Activated CD8-positive, alpha-beta memory T cell treated with anti-CD3 and anti-CD28 coated beads, Interleukin-2, amount 10 ng/mL, durations not matched to agents 7 days and 5 days (primary cell): ENCODE data around the gene SALL2. TPM values are rescaled to one million over a fixed set of nuclear protein-coding genes. Genes with fewer than 3 reads are reported as not detected.
A peak's percentile ranks its signal among the peaks of the same experiment; 100 is the strongest.
"Not testable (repeated sequence)": the region's sequence is repeated elsewhere in the genome, so short reads cannot be mapped to it uniquely, and the experiment has no call there.

Source experiments
- ATAC-seq: fragments of 150-1000 bp; cut with Tn5 transposase; one replicate; pipeline ENCODE4 v1.10.0; 2021; ENCODE audit warnings: moderate library complexity
- CTCF ChIA-PET: fragments of 350-600 bp; sonication (Branson Sonifier 250); formaldehyde crosslinking; loops from one replicate; lab custom pipeline; 2021; ENCODE audit warnings: antibody characterized with exemption; lab: Charles Lee
- DNase-seq: peaks from one replicate; pipeline ENCODE4 v3.0.0-alpha.2; 2020
- H3K27ac Mint-ChIP-seq: one replicate; pipeline ENCODE4 v1.8.0; 2021; ENCODE audit warnings: mild to moderate bottlenecking, mixed read lengths
- H3K27me3 Mint-ChIP-seq: one replicate; pipeline ENCODE4 v1.8.0; 2021; ENCODE audit warnings: mixed read lengths
- H3K36me3 Mint-ChIP-seq: one replicate; pipeline ENCODE4 v1.8.0; 2021; ENCODE audit warnings: mild to moderate bottlenecking, mixed read lengths
- H3K4me1 Mint-ChIP-seq: one replicate; pipeline ENCODE4 v1.8.0; 2021; ENCODE audit warnings: mixed read lengths
- H3K4me3 Mint-ChIP-seq: one replicate; pipeline ENCODE4 v1.8.0; 2021; ENCODE audit warnings: mild to moderate bottlenecking, moderate library complexity, mixed read lengths
- H3K9me3 Mint-ChIP-seq: one replicate; pipeline ENCODE4 v1.8.0; 2022; ENCODE audit warnings: low read depth, mixed read lengths
- total RNA-seq, 2 experiments: library from RNA; stranded (reverse); gene quantifications; one replicate each; pipeline ENCODE4 v1.2.3, GENCODE V29; 2021

The SALL2 gene
- total RNA-seq = 1 to 10 TPM; 1.3 to 1.5 TPM

GRCh38 chr14:21525962-21526671, at the start of gene SALL2:
Gene SALL2, minus strand, starts transcription at chr14:21526346. Its CDS starts 219 bp downstream, at chr14:21526127.
- peaks cover 9% of the 10 kb centered on the region for H3K4me1 Mint-ChIP-seq
- no peak within 1 kb of the TSS for H3K27ac Mint-ChIP-seq
- ATAC-seq = peak; percentile 87
- DNase-seq = peak; percentile 66
- no peaks in the 10 kb centered on the region for H3K36me3 Mint-ChIP-seq
- no peaks in the 10 kb centered on the region for H3K9me3 Mint-ChIP-seq
- peak within 1 kb of the TSS; percentile 70 for H3K4me3 Mint-ChIP-seq
- CTCF ChIA-PET = interaction anchor here (0.5 to 2.7 kb wide), 7 partner anchors 12 to 1045 kb away, joined by 3 to 13 read pairs (median 4); partner anchors contain the start of genes METTL3 and TOX4
- peaks cover 11% of the 10 kb centered on the region for H3K27me3 Mint-ChIP-seq

GRCh38 chr14:21575661-21576060, 49.5 kb upstream of the SALL2 start:
- Mint-ChIP-seq H3K4me3 (no peak overlapping the region), H3K27ac (no peak overlapping the region), H3K4me1 (no peaks in the 10 kb centered on the region), H3K27me3 (peaks cover 31% of the 10 kb centered on the region), H3K9me3 (no peaks in the 10 kb centered on the region), H3K36me3 (peaks cover 1% of the 10 kb centered on the region)
- DNase-seq (no peak), ATAC-seq (no peak)
- CTCF ChIA-PET = no interaction called here

- DNase-seq (no peak), ATAC-seq (no peak)
- H3K27ac Mint-ChIP-seq = no peak overlapping the region
- H3K4me3 Mint-ChIP-seq = no peak overlapping the region
- no peaks in the 10 kb centered on the region for H3K9me3 Mint-ChIP-seq
- peaks cover 1% of the 10 kb centered on the region for H3K36me3 Mint-ChIP-seq
- CTCF ChIA-PET = interaction anchor here (0.6 kb wide), 1 partner anchor 86 kb away, joined by 3 read pairs; no protein-coding TSS in a partner anchor
- no peaks in the 10 kb centered on the region for H3K4me1 Mint-ChIP-seq
- peaks cover 22% of the 10 kb centered on the region for H3K27me3 Mint-ChIP-seq
Observed at GRCh38 chr14:21572604-21573003, 46.5 kb upstream of the SALL2 start.

DNA sequence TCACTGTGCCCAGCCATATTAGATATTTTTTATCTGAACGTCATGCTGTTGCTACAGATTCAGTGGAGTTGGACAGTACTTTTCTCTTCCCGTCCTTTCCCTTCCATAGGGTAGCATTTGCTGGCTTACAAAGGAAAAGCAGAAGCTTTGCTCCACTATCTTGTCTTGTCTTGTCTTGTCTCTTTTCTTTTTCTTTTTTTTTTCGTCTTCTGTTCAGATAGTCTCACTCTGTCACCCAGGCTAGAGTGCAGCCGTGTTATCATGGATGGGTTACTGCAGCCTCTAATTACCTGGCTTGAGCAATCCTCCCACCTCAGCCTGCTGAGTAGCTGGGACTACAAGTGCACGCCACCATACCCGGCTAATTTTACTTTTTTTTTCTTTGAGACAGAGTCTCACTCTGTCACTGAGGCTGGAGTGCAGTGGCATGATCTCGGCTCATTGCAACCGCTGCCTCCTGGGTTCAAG, 32.6 kb upstream of the SALL2 start:
- ATAC-seq = no peak
- no peak for DNase-seq
- Mint-ChIP-seq H3K9me3 (no peaks in the 10 kb centered on the region), H3K4me3 (no peak overlapping the region), H3K27me3 (peaks cover 2% of the 10 kb centered on the region), H3K36me3 (no peaks in the 10 kb centered on the region), H3K27ac (no peak overlapping the region), H3K4me1 (peaks cover 6% of the 10 kb centered on the region)
- CTCF ChIA-PET = interaction anchor here (0.8 to 7.4 kb wide), 5 partner anchors 29 to 81 kb away, joined by 3 to 49 read pairs (median 3); no protein-coding TSS in a partner anchor

GRCh38 chr14:21557084-21557901, 31.1 kb upstream of the SALL2 start:
- Mint-ChIP-seq H3K9me3 (no peaks in the 10 kb centered on the region), H3K4me3 (peak overlapping the region; percentile 32), H3K36me3 (no peaks in the 10 kb centered on the region), H3K4me1 (peaks cover 6% of the 10 kb centered on the region), H3K27me3 (no peaks in the 10 kb centered on the region), H3K27ac (peak overlapping the region; percentile 56)
- CTCF ChIA-PET = interaction anchor here (0.7 to 7.4 kb wide), 11 partner anchors 20 to 150 kb away, joined by 3 to 49 read pairs (median 3); partner anchors contain the start of gene SALL2
- DNase-seq (peak; percentile 83), ATAC-seq (peak; percentile 58)

DNA sequence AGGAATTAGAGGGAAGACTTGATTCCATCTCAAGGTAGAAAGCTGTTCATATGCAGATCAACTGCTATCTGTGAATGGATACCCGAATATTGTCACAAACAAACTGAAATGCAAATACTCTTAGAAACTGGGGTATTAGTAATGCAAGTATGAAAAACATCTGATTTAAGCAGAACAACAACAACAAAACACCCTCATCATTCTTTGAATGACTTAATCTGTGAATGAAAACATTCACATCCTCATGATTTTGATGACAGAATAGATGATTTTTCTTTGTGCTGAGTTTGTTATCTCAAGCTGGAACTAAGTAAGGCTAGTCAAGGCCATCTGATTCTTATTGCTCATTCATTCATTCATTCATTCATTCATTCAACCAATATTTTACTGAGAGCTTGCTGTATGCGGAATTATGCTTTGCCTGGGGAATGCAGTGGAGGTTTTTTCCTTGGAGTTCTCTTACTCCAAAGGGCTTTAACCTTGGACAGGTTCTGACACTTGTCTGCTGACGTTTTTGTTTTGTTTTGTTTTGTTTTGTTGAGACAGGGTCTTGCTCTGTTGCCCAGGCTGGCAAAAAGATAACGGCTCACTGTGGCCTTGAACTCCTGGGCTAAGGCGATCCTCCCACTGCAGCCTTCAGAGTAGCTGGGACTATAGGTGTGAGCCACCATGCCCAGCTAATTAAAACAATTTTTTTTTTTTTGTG, 30.4 kb upstream of the SALL2 start:
- no peak for DNase-seq
- no peaks in the 10 kb centered on the region for H3K36me3 Mint-ChIP-seq
- no peaks in the 10 kb centered on the region for H3K27me3 Mint-ChIP-seq
- H3K4me1 Mint-ChIP-seq = peaks cover 6% of the 10 kb centered on the region
- no peak for ATAC-seq
- no peaks in the 10 kb centered on the region for H3K9me3 Mint-ChIP-seq
- H3K27ac Mint-ChIP-seq = no peak overlapping the region
- CTCF ChIA-PET = interaction anchor here (0.7 to 7.4 kb wide), 13 partner anchors 13 to 149 kb away, joined by 3 to 49 read pairs (median 3); partner anchors contain the start of gene SALL2
- no peak overlapping the region for H3K4me3 Mint-ChIP-seq

DNA sequence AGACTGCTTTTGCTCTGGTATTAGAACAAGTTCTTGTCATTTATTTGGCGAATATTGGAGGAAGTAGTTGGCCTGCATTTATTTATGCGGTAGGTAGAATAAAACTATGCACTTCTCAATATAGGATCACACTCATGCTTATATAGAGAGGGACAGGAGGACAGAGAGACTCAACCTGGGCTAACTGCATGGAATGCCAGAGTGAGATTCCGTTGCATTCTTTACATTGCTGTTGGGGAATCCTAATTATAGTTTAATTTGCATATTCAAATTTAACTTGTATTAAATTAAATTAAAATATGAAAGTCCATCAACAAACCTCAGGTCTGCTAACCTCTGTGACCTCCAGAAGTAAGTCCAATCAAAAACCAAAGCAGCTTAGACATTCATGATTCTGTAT, 27.1 kb upstream of the SALL2 start:
- CTCF ChIA-PET = interaction anchor here (7.4 kb wide), 1 partner anchor 54 kb away, joined by 49 read pairs; no protein-coding TSS in a partner anchor
- H3K4me1 Mint-ChIP-seq = peaks cover 6% of the 10 kb centered on the region
- ATAC-seq = no peak
- H3K9me3 Mint-ChIP-seq = no peaks in the 10 kb centered on the region
- H3K27me3 Mint-ChIP-seq = no peaks in the 10 kb centered on the region
- H3K36me3 Mint-ChIP-seq = no peaks in the 10 kb centered on the region
- DNase-seq = no peak
- no peak overlapping the region for H3K4me3 Mint-ChIP-seq
- no peak overlapping the region for H3K27ac Mint-ChIP-seq

DNA sequence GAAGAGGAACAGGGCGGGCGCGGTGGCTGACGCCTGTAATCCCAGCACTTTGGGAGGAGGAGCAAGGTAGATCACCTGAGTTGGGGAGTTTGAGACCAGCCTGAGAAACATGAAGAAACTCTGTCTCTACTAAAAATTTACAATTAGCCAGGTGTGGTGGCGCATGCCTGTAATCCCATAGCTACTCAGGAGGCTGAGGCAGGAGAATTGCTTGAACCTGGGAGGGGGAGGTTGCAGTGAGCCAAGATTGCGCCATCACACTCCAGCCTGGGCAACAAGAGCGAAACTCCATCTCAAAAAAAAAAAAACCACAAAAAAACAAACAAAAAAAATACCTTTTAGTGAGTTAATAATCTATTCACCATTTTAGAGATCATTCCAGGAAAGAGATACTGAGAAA, 18.4 kb upstream of the SALL2 start:
- not testable (repeated sequence) for H3K4me3 Mint-ChIP-seq, H3K9me3 Mint-ChIP-seq, DNase-seq, ATAC-seq, H3K36me3 Mint-ChIP-seq, H3K27ac Mint-ChIP-seq, H3K4me1 Mint-ChIP-seq
- peaks cover 13% of the 10 kb centered on the region for H3K27me3 Mint-ChIP-seq
- CTCF ChIA-PET = interaction anchor here (0.9 kb wide), 1 partner anchor 15 kb away, joined by 3 read pairs; no protein-coding TSS in a partner anchor

GRCh38 chr14:21543963-21544362, 17.8 kb upstream of the SALL2 start:
- no peak overlapping the region for H3K27ac Mint-ChIP-seq

DNA sequence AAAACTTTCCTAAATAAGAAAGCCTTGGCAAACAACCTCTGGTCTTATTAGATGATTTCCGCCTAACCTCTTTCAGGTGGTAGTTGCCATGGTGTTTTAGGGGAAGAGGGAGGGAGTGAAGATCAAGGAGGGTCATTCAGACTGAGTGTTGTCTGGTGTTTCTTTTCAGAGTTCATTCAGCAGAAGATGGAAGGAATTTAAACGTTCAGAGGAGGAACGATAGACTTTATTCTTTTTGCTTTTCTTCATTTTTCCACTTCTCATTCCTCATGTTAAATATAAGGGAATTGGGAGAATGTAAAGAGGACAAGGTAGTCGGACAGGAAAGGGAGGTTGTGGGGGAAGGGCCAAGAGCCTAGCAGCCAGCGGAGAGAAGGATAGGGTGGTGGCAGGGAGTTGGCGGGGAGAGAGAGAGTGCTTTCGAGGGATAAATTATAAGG, 17.4 kb upstream of the SALL2 start:
- CTCF ChIA-PET = no interaction called here
- no peaks in the 10 kb centered on the region for H3K4me1 Mint-ChIP-seq

More at GRCh38 chr14:21543963-21544362, 17.8 kb upstream of the SALL2 start:
- CTCF ChIA-PET = no interaction called here
- H3K27me3 Mint-ChIP-seq = peaks cover 19% of the 10 kb centered on the region
- no peaks in the 10 kb centered on the region for H3K4me1 Mint-ChIP-seq
- DNase-seq (no peak), ATAC-seq (no peak)
- H3K36me3 Mint-ChIP-seq = no peaks in the 10 kb centered on the region
- no peak overlapping the region for H3K4me3 Mint-ChIP-seq
- H3K9me3 Mint-ChIP-seq = no peaks in the 10 kb centered on the region

GRCh38 chr14:21541413-21542074, 15.4 kb upstream of the SALL2 start:
- H3K27ac Mint-ChIP-seq = no peak overlapping the region
- no peaks in the 10 kb centered on the region for H3K9me3 Mint-ChIP-seq
- no peaks in the 10 kb centered on the region for H3K36me3 Mint-ChIP-seq
- no peak for DNase-seq
- H3K4me3 Mint-ChIP-seq = no peak overlapping the region
- CTCF ChIA-PET = interaction anchor here (1.4 kb wide), 1 partner anchor 43 kb away, joined by 4 read pairs; no protein-coding TSS in a partner anchor
- peaks cover 40% of the 10 kb centered on the region for H3K27me3 Mint-ChIP-seq
- H3K4me1 Mint-ChIP-seq = peaks cover 5% of the 10 kb centered on the region
- ATAC-seq = no peak

More for the DNA sequence above, 17.4 kb upstream of the SALL2 start:
- ATAC-seq (no peak), DNase-seq (no peak)
- no peaks in the 10 kb centered on the region for H3K9me3 Mint-ChIP-seq
- H3K4me3 Mint-ChIP-seq = no peak overlapping the region
- no peaks in the 10 kb centered on the region for H3K36me3 Mint-ChIP-seq
- no peak overlapping the region for H3K27ac Mint-ChIP-seq
- H3K27me3 Mint-ChIP-seq = peaks cover 23% of the 10 kb centered on the region

GRCh38 chr14:21539189-21539940, 13.2 kb upstream of the SALL2 start:
- H3K27me3 Mint-ChIP-seq = peaks cover 59% of the 10 kb centered on the region
- DNase-seq (no peak), ATAC-seq (no peak)
- CTCF ChIA-PET = no interaction called here
- H3K4me3 Mint-ChIP-seq = no peak overlapping the region
- no peaks in the 10 kb centered on the region for H3K9me3 Mint-ChIP-seq
- H3K36me3 Mint-ChIP-seq = no peaks in the 10 kb centered on the region
- peaks cover 5% of the 10 kb centered on the region for H3K4me1 Mint-ChIP-seq
- no peak overlapping the region for H3K27ac Mint-ChIP-seq
